ENCODE data around the gene AHCYL2. TPM values are rescaled to one million over a fixed set of nuclear protein-coding genes. Genes with fewer than 3 reads are reported as not detected.

Gene AHCYL2
- total RNA-seq, 1 experiment from 2014 or later: 25.6 TPM

DNA sequence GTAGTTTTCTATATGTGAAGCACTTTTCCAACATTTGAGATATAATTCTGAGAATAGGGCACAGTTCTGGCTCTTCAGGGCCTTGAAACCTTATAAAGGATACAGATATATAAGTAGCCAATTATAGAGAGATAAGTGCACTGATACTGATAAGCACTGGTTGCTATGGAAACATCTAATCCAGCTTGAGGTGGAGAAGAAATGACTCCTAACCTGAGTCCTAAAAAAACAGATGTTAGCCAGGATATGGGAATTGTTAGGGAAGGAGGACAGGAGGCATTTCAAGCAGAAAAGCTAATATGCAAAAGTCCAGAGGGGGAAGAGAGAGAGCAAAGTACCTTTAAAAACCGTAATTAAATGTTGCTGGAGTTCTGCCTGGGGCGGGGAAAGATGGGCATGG is 240.2 kb downstream of the AHCYL2 start (continued):
- TF ChIP-seq MLX (CRISPR knock-in tag; IDR thresholded peaks at IDR 0.05) (no peak), ZNF396 (CRISPR knock-in tag; IDR thresholded peaks at IDR 0.05; ENCODE audit: borderline replicate concordance) (no peak), FOXP1 (CRISPR knock-in tag; IDR thresholded peaks at IDR 0.05; ENCODE audit: borderline replicate concordance) (no peak), ZNF532 (CRISPR knock-in tag; IDR thresholded peaks at IDR 0.05; ENCODE audit: borderline replicate concordance) (no peak), SOX15 (CRISPR knock-in tag; IDR thresholded peaks at IDR 0.05) (no peak), TEAD4 (CRISPR knock-in tag; IDR thresholded peaks at IDR 0.05) (no peak), ESRRA (CRISPR knock-in tag; IDR thresholded peaks at IDR 0.05; ENCODE audit: borderline replicate concordance) (no peak)
- TF ChIP-seq, protein P1, sequence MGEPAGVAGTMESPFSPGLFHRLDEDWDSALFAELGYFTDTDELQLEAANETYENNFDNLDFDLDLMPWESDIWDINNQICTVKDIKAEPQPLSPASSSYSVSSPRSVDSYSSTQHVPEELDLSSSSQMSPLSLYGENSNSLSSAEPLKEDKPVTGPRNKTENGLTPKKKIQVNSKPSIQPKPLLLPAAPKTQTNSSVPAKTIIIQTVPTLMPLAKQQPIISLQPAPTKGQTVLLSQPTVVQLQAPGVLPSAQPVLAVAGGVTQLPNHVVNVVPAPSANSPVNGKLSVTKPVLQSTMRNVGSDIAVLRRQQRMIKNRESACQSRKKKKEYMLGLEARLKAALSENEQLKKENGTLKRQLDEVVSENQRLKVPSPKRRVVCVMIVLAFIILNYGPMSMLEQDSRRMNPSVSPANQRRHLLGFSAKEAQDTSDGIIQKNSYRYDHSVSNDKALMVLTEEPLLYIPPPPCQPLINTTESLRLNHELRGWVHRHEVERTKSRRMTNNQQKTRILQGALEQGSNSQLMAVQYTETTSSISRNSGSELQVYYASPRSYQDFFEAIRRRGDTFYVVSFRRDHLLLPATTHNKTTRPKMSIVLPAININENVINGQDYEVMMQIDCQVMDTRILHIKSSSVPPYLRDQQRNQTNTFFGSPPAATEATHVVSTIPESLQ (CRISPR knock-in tag; IDR thresholded peaks at IDR 0.05): no peak

GRCh38 chr7:129466796-129467195 is 242.0 kb downstream of the AHCYL2 start:
- CTCF ChIA-PET: interaction anchor here (5.5 kb wide), 1 partner anchor 99 kb away, joined by 59 read pairs; no protein-coding TSS in a partner anchor
- Mint-ChIP-seq H3K9me3 (no peaks in the 10 kb centered on the region), H3K4me1 (peaks cover 21% of the 10 kb centered on the region), H3K36me3 (no peaks in the 10 kb centered on the region), H3K4me3 (no peak overlapping the region), H3K27ac (no peak overlapping the region), H3K27me3 (ENCODE audit: low read depth) (no peaks in the 10 kb centered on the region)
- POLR2A ChIA-PET: no interaction called here
- DNase-seq (ENCODE audit: low spot score) (no peak), ATAC-seq (no peak)
- no peak for TF ChIP-seq SOX15 (CRISPR knock-in tag; IDR thresholded peaks at IDR 0.05)

GRCh38 chr7:129468087-129468486 is 243.3 kb downstream of the AHCYL2 start:
- peaks cover 21% of the 10 kb centered on the region for H3K4me1 Mint-ChIP-seq
- DNase-seq (ENCODE audit: low spot score): no peak
- TF ChIP-seq RORB (CRISPR knock-in tag; IDR thresholded peaks at IDR 0.05) (no peak), SMAD4 (CRISPR knock-in tag; IDR thresholded peaks at IDR 0.05) (no peak), MLX (CRISPR knock-in tag; IDR thresholded peaks at IDR 0.05) (no peak), TCF7 (CRISPR knock-in tag; IDR thresholded peaks at IDR 0.05; ENCODE audit: low read depth) (no peak), CREM (CRISPR knock-in tag; IDR thresholded peaks at IDR 0.05) (no peak)
- H3K27ac Mint-ChIP-seq: no peak overlapping the region
- H3K36me3 Mint-ChIP-seq: no peaks in the 10 kb centered on the region
- no peak for ATAC-seq
- CTCF ChIA-PET: interaction anchor here (5.5 kb wide), 1 partner anchor 101 kb away, joined by 59 read pairs; no protein-coding TSS in a partner anchor
- no peaks in the 10 kb centered on the region for H3K27me3 Mint-ChIP-seq (ENCODE audit: low read depth)
- POLR2A ChIA-PET: no interaction called here
- no peaks in the 10 kb centered on the region for H3K9me3 Mint-ChIP-seq
- H3K4me3 Mint-ChIP-seq: no peak overlapping the region

- no peaks in the 10 kb centered on the region for H3K36me3 Mint-ChIP-seq
- H3K27ac Mint-ChIP-seq: no peak overlapping the region
- ChIA-PET CTCF (interaction anchor here (3.6 to 6.3 kb wide), 3 partner anchors 35 to 250 kb away, joined by 19 to 59 read pairs (median 41); partner anchors contain the start of gene STRIP2), POLR2A (no interaction called here)
- H3K9me3 Mint-ChIP-seq: no peaks in the 10 kb centered on the region
- TF ChIP-seq TEAD1 (CRISPR knock-in tag; IDR thresholded peaks at IDR 0.05) (no peak), ZNF219 (CRISPR knock-in tag; IDR thresholded peaks at IDR 0.05; ENCODE audit: borderline replicate concordance) (no peak)
- TF ChIP-seq, protein P2, sequence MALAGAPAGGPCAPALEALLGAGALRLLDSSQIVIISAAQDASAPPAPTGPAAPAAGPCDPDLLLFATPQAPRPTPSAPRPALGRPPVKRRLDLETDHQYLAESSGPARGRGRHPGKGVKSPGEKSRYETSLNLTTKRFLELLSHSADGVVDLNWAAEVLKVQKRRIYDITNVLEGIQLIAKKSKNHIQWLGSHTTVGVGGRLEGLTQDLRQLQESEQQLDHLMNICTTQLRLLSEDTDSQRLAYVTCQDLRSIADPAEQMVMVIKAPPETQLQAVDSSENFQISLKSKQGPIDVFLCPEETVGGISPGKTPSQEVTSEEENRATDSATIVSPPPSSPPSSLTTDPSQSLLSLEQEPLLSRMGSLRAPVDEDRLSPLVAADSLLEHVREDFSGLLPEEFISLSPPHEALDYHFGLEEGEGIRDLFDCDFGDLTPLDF (CRISPR knock-in tag; IDR thresholded peaks at IDR 0.05): no peak
- H3K27me3 Mint-ChIP-seq (ENCODE audit: low read depth): no peaks in the 10 kb centered on the region
- no peak for DNase-seq (ENCODE audit: low spot score)
- peaks cover 21% of the 10 kb centered on the region for H3K4me1 Mint-ChIP-seq
- ATAC-seq: no peak
- H3K4me3 Mint-ChIP-seq: no peak overlapping the region
Observed at GRCh38 chr7:129468547-129468946, 243.7 kb downstream of the AHCYL2 start.
